Esophagus (tissue), 2 donors: ENCODE results near the gene ITGB1BP2. TPM values are rescaled to one million over a fixed set of nuclear protein-coding genes. Genes with fewer than 3 reads are reported as not detected.
"Not testable (repeated sequence)": the region's sequence is repeated elsewhere in the genome, so short reads cannot be mapped to it uniquely, and the experiment has no call there.

Source experiments
- H3K27ac ChIP-seq, 2 donors: one replicate each; pipeline ENCODE4 v1.5.1; 2013; ENCODE audit warnings: low read depth in 2 of 2, mild to moderate bottlenecking in 2 of 2, inconsistent platforms in 1 of 2, low read length in 1 of 2, moderate library complexity in 1 of 2
- H3K27me3 ChIP-seq, 2 donors: one replicate each; pipeline ENCODE4 v1.6.1; 2013; ENCODE audit warnings: low read length in 2 of 2, control low read depth in 1 of 2, mild to moderate bottlenecking in 1 of 2; ENCODE audit not compliant: insufficient read depth in 2 of 2, control insufficient read depth in 1 of 2
- H3K36me3 ChIP-seq, 2 donors: one replicate each; pipeline ENCODE4 v1.6.1; 2013; ENCODE audit warnings: low read length in 1 of 2; ENCODE audit not compliant: control insufficient read depth in 2 of 2, insufficient read depth in 2 of 2
- H3K4me1 ChIP-seq, 2 donors: one replicate each; pipeline ENCODE4 v1.6.1; 2013; ENCODE audit warnings: low read length in 1 of 2; ENCODE audit not compliant: control insufficient read depth in 2 of 2, insufficient read depth in 2 of 2
- H3K4me3 ChIP-seq, 2 donors: one replicate each; pipeline ENCODE4 v1.5.1; 2013; ENCODE audit warnings: low read length in 2 of 2, mild to moderate bottlenecking in 2 of 2, low read depth in 1 of 2, moderate library complexity in 1 of 2
- H3K9me3 ChIP-seq, 2 donors: one replicate each; pipeline ENCODE4 v1.6.1; 2013; ENCODE audit warnings: mild to moderate bottlenecking in 2 of 2, low read depth in 1 of 2, low read length in 1 of 2, moderate library complexity in 1 of 2; ENCODE audit not compliant: control insufficient read depth in 2 of 2, insufficient read depth in 1 of 2
- WGBS, 2 donors: extraction: QIAGEN DNeasy Blood & Tissue Kit; methylation state at CpG; one replicate each; pipeline ENCODE4 v1.1.7; 2013; 5-methylcytosine and 5-hydroxymethylcytosine counted together
- polyA plus RNA-seq, 2 donors: library from polyadenylated mRNA; stranded (reverse); fragments of 200-250 nt; gene quantifications; one replicate each; pipeline ENCODE4 v1.2.3, GENCODE V29; 2013
- donor health status: healthy with polysubstance abuse.
- donor health status: Bipolar disorder and iron deficiency.

The ITGB1BP2 gene
- polyA plus RNA-seq, 2 donors, result 1.2 to 1.3 TPM

GRCh38 chrX:71349867-71350266 is 48.3 kb downstream of the ITGB1BP2 start:
- not testable (repeated sequence) for H3K27ac ChIP-seq, H3K27me3 ChIP-seq, H3K36me3 ChIP-seq, H3K4me1 ChIP-seq, H3K4me3 ChIP-seq, H3K9me3 ChIP-seq
- WGBS, 2 donors, result 11 to 48% methylated on average over 1 to 2 of the region's 6 CpGs

GRCh38 chrX:71352439-71352838 is 50.9 kb downstream of the ITGB1BP2 start:
- not testable (repeated sequence) for H3K27ac ChIP-seq, H3K27me3 ChIP-seq, H3K9me3 ChIP-seq, H3K4me3 ChIP-seq, H3K4me1 ChIP-seq, H3K36me3 ChIP-seq
- 76 to 89% methylated on average over 5 of the region's 5 CpGs for WGBS, 2 donors

Other genes starting within 250 kb of the ITGB1BP2 start
- gene SNX12, start 233.4 kb upstream of the ITGB1BP2 start, polyA plus RNA-seq, result 10 to 100 TPM; 18.9 to 29.4 TPM
- 10 to 100 TPM in 1 of 2 donors, 1 to 10 TPM in 1; 8.4 to 13.0 TPM for gene FOXO4, start 205.9 kb upstream of the ITGB1BP2 start, polyA plus RNA-seq
- 1 to 10 TPM in 1 of 2 donors, under 1 TPM in 1; 0.34 to 3.9 TPM for gene CXorf65, start 195.0 kb upstream of the ITGB1BP2 start, polyA plus RNA-seq
- 10 to 100 TPM in 1 of 2 donors, 1 to 10 TPM in 1; 9.2 to 23.1 TPM for gene IL2RG, start 190.2 kb upstream of the ITGB1BP2 start, polyA plus RNA-seq
- 10 to 100 TPM in 1 of 2 donors, 1 to 10 TPM in 1; 9.5 to 14.0 TPM for gene MED12, start 183.2 kb upstream of the ITGB1BP2 start, polyA plus RNA-seq
- gene NLGN3, start 156.9 kb upstream of the ITGB1BP2 start, polyA plus RNA-seq, result under 1 TPM; 0.19 to 0.22 TPM
- under 1 TPM; 0.04 to 0.16 TPM for gene GJB1, start 78.5 kb upstream of the ITGB1BP2 start, polyA plus RNA-seq
- 1 to 10 TPM; 5.2 to 7.6 TPM for gene ZMYM3, start 47.6 kb upstream of the ITGB1BP2 start, polyA plus RNA-seq
- gene NONO, start 18.1 kb upstream of the ITGB1BP2 start, polyA plus RNA-seq, result 100 to 1,000 TPM in 1 of 2 donors, 10 to 100 TPM in 1; 66.8 to 106 TPM
- 1 to 10 TPM; 8.1 to 8.2 TPM for gene TAF1, start 64.6 kb downstream of the ITGB1BP2 start, polyA plus RNA-seq
- 10 to 100 TPM; 30.2 to 61.3 TPM for gene OGT, start 231.4 kb downstream of the ITGB1BP2 start, polyA plus RNA-seq